ENCODE measurements around the gene ATP2C2.

DNA sequence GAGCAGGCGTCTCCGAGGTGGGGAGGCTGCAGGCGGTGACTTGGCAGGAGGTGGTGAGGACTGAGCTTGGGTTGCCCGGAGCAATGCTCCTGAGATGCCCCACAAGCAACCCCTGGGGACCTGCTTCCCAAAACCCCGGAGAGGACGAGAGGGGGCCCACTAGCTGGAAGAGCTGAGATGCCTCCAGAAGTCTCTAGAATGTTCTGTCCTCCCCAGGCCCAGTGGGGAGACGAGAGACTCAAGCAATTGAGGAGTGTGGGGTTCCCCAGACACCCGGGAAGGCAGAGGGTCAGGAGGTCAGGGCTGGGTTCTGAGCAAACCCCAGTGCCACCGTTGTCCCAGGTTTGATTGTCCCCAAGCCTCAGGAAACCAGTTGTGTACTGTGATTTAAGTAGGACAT lies 21.2 kb upstream of the ATP2C2 start:
- no peak for TF ChIP-seq POLR2AphosphoS5 (IDR thresholded peaks at IDR 0.05; ENCODE audit: low read depth, low read length)
- no peak for TF ChIP-seq POLR2A (IDR thresholded peaks at IDR 0.05; ENCODE audit: low read depth, low read length)
- no peak for TF ChIP-seq TAF1 (IDR thresholded peaks at IDR 0.05; ENCODE audit: borderline replicate concordance, low read depth, low read length)

Measured in GM12892 (cell line).